SH-SY5Y (cell line): ENCODE measurements around the gene WDR93.

Source experiments
- GATA2 ChIP-seq: IDR thresholded peaks from 2 replicates; pipeline ENCODE4 v1.6.1; 2011; ENCODE audit warnings: mild to moderate bottlenecking, low read depth, low read length
- GATA3 ChIP-seq: IDR thresholded peaks from 2 replicates; pipeline ENCODE4 v1.6.1; 2011; ENCODE audit warnings: low read depth, mild to moderate bottlenecking, low read length, moderate library complexity

- no peak for TF ChIP-seq GATA2
- TF ChIP-seq GATA3 = no peak
Measured at GRCh38 chr15:89778861-89779260, 88.2 kb downstream of the WDR93 start.
